Activated CD8-positive, alpha-beta T cell treated with anti-CD3 and anti-CD28 coated beads for 36 hours (primary cell): ENCODE measurements around the gene CASP3. TPM values are rescaled to one million over a fixed set of nuclear protein-coding genes. Genes with fewer than 3 reads are reported as not detected.
A peak's percentile ranks its signal among the peaks of the same experiment; 100 is the strongest.
"Not testable (repeated sequence)": the region's sequence is repeated elsewhere in the genome, so short reads cannot be mapped to it uniquely, and the experiment has no call there.

Experiments used
- ATAC-seq: fragments of 200-7000 bp; cut with Tn5 transposase; one replicate; pipeline ENCODE4 v1.10.0; 2021; ENCODE audit warnings: mild to moderate bottlenecking, moderate library complexity
- CTCF ChIA-PET: fragments of 350-600 bp; sonication (Branson Sonifier 250); formaldehyde crosslinking; loops from one replicate; lab custom pipeline; 2021; ENCODE audit warnings: antibody characterized with exemption; lab: Charles Lee
- POLR2A ChIA-PET: fragments of 350-600 bp; sonication (Branson Sonifier 250); formaldehyde crosslinking; loops from one replicate; lab custom pipeline; 2021; ENCODE audit warnings: antibody characterized with exemption; lab: Charles Lee
- DNase-seq: peaks from one replicate; pipeline ENCODE4 v3.0.0-alpha.2; 2020
- H3K27ac Mint-ChIP-seq: one replicate; pipeline ENCODE4 v1.8.0; 2021; ENCODE audit warnings: mild to moderate bottlenecking, mixed read lengths
- H3K27me3 Mint-ChIP-seq: one replicate; pipeline ENCODE4 v1.8.0; 2021; ENCODE audit warnings: mixed read lengths
- H3K36me3 Mint-ChIP-seq: one replicate; pipeline ENCODE4 v1.8.0; 2021; ENCODE audit warnings: low read depth, mixed read lengths
- H3K4me1 Mint-ChIP-seq: one replicate; pipeline ENCODE4 v1.8.0; 2021; ENCODE audit warnings: low read depth, mixed read lengths
- H3K4me3 Mint-ChIP-seq: one replicate; pipeline ENCODE4 v1.8.0; 2021; ENCODE audit warnings: mild to moderate bottlenecking, moderate library complexity, mixed read lengths
- H3K9me3 Mint-ChIP-seq: one replicate; pipeline ENCODE4 v1.8.0; 2021; ENCODE audit warnings: mixed read lengths
- intact Hi-C: fragments of 100-400 bp; cut with micrococcal nuclease; formaldehyde crosslinking; loops from one replicate; pipeline ENCODE4 v1.10.0; 2022
- total RNA-seq, 2 experiments: library from RNA; stranded (reverse); gene quantifications; one replicate each; pipeline ENCODE4 v1.2.3, GENCODE V29; 2021
- TF ChIP-seq, protein P1 (sequence below): fragments of 200-600 bp; IDR thresholded peaks from one replicate; pipeline ENCODE4 v1.8.0; 2022; ENCODE audit warnings: antibody characterized with exemption, mild to moderate bottlenecking

The CASP3 gene
- total RNA-seq, 2 experiments from 2014 or later = 96.9 to 100 TPM

DNA sequence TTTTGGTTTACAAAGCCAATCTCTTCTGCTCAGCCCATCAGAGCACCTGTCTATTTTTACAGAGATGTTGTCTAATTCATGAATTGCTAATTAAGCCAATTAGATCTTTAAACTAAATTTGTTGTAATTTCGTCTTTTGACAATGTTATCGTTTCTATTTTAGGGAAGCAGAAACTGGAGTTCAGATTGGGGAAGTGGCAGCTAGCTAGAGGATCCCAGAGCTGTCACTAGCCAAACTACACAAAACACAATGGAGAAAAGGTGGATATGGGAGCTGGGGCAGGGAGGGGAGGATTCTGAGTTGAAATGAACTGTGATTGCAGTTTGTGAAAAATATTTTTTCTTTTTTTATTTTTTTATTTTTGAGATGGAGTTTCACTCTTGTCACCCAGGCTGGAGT is 35.8 kb downstream of the CASP3 start:
- ATAC-seq = no peak
- H3K9me3 Mint-ChIP-seq = peaks cover 12% of the 10 kb centered on the region

DNA sequence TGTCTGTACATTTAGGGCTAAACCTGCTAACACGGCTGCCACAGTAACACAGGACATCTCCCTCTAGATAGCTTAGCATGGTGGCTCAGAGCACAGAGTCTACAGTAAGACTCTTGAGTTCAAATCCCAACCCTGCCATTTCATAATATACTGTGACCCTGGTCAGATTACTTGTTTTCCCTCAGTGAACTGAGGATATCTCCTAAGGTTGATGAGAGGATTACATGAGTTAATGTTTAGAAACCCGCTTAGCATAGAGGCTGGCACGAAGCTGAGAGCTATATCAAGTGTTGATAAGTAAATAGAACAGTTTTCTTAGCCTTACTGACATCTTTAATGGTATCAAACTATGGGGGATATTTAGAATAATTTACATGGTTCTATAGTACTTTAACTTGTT is 37.2 kb downstream of the CASP3 start:
- H3K9me3 Mint-ChIP-seq = peaks cover 12% of the 10 kb centered on the region
- ChIA-PET CTCF (no interaction called here), POLR2A (no interaction called here)
- H3K27ac Mint-ChIP-seq = no peak overlapping the region
- TF ChIP-seq, protein P1, sequence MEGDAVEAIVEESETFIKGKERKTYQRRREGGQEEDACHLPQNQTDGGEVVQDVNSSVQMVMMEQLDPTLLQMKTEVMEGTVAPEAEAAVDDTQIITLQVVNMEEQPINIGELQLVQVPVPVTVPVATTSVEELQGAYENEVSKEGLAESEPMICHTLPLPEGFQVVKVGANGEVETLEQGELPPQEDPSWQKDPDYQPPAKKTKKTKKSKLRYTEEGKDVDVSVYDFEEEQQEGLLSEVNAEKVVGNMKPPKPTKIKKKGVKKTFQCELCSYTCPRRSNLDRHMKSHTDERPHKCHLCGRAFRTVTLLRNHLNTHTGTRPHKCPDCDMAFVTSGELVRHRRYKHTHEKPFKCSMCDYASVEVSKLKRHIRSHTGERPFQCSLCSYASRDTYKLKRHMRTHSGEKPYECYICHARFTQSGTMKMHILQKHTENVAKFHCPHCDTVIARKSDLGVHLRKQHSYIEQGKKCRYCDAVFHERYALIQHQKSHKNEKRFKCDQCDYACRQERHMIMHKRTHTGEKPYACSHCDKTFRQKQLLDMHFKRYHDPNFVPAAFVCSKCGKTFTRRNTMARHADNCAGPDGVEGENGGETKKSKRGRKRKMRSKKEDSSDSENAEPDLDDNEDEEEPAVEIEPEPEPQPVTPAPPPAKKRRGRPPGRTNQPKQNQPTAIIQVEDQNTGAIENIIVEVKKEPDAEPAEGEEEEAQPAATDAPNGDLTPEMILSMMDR = no peak
- no peak for ATAC-seq
- H3K4me1 Mint-ChIP-seq = no peaks in the 10 kb centered on the region
- H3K4me3 Mint-ChIP-seq = no peak overlapping the region
- peaks cover 6% of the 10 kb centered on the region for H3K36me3 Mint-ChIP-seq
- H3K27me3 Mint-ChIP-seq = no peaks in the 10 kb centered on the region
- DNase-seq = no peak
- intact Hi-C loops = no loop called here

More for the DNA sequence above, 35.8 kb downstream of the CASP3 start:
- intact Hi-C loops = no loop called here
- TF ChIP-seq, protein P1 = no peak
- CTCF ChIA-PET = no interaction called here
- POLR2A ChIA-PET = no interaction called here
- Mint-ChIP-seq H3K27ac (no peak overlapping the region), H3K36me3 (peaks cover 6% of the 10 kb centered on the region), H3K4me3 (no peak overlapping the region), H3K4me1 (no peaks in the 10 kb centered on the region), H3K27me3 (no peaks in the 10 kb centered on the region)
- no peak for DNase-seq

DNA sequence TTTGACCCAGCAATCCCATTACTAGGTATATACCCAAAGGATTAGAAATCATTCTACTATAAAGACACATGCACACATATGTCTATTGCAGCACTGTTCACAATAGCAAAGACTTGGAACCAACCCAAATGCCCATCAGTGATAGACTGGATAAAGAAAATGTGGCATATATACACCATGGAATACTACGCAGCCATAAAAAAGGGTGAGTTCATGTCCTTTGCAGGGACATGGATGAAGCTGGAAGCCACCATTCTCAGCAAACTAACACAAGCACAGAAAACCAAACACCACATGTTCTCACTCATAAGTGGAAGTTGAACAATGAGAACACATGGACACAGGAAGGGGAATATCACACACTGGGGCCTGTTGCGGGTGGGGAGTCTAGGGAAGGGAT is 41.8 kb downstream of the CASP3 start:
- intact Hi-C loops, CTCF ChIA-PET, POLR2A ChIA-PET: not testable (repeated sequence)

DNA sequence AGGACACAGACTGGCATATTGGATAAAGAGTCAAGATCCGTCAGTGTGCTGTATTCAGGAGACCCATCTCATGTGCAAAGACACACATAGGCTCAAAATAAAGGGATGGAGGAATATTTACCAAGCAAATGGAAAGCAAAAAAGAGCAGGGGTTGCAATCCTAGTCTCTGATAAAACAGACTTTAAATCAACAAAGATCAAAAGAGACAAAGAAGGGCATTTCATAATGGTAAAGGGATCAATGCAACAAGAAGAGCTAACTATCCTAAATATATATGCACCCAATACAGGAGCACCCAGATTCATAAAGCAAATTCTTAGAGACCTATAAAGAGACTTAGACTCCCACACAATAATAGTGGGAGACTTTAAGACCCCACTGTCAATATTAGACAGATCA is 46.4 kb downstream of the CASP3 start:
- POLR2A ChIA-PET = not testable (repeated sequence)

More for the DNA sequence above, 41.8 kb downstream of the CASP3 start:
- H3K9me3 Mint-ChIP-seq = peaks cover 28% of the 10 kb centered on the region
- DNase-seq, H3K4me3 Mint-ChIP-seq, H3K27ac Mint-ChIP-seq, H3K4me1 Mint-ChIP-seq, ATAC-seq, H3K27me3 Mint-ChIP-seq, H3K36me3 Mint-ChIP-seq: not testable (repeated sequence)

DNA sequence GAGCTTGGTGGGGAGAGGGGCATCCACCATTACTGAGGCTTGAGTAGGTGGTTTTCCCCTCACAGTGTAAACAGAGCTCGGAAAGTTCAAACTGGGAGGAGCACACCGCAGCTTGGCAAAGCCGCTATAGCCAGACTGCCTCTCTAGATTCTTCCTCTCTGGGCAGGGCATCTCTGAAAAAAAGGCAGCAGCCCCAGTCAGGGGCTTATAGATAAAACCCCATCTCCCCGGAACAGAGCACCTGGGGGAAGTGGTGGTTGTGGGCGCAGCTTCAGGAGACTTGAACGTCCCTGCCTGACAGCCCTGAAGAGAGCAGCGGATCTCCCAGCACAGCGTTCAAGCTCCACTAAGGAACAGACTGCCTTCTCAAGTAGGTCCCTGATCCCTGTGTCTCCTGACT is 48.3 kb downstream of the CASP3 start:
- Mint-ChIP-seq H3K4me3 (peak overlapping the region; percentile 34), H3K9me3 (peaks cover 19% of the 10 kb centered on the region), H3K4me1 (peaks cover 17% of the 10 kb centered on the region), H3K27ac (peak overlapping the region; percentile 31)
- DNase-seq (peak; percentile 37), ATAC-seq (peak; percentile 72)
- H3K36me3 Mint-ChIP-seq, POLR2A ChIA-PET, intact Hi-C loops, H3K27me3 Mint-ChIP-seq: not testable (repeated sequence)
- CTCF ChIA-PET = interaction anchor here (0.6 to 2.0 kb wide), 3 partner anchors 8 to 139 kb away, joined by 3 to 6 read pairs (median 4); no protein-coding TSS in a partner anchor

More for the DNA sequence above, 46.4 kb downstream of the CASP3 start:
- H3K4me1 Mint-ChIP-seq = peaks cover 17% of the 10 kb centered on the region
- H3K36me3 Mint-ChIP-seq, H3K27ac Mint-ChIP-seq, ATAC-seq, DNase-seq, H3K4me3 Mint-ChIP-seq, intact Hi-C loops, CTCF ChIA-PET, H3K27me3 Mint-ChIP-seq: not testable (repeated sequence)
- H3K9me3 Mint-ChIP-seq = peaks cover 28% of the 10 kb centered on the region

DNA sequence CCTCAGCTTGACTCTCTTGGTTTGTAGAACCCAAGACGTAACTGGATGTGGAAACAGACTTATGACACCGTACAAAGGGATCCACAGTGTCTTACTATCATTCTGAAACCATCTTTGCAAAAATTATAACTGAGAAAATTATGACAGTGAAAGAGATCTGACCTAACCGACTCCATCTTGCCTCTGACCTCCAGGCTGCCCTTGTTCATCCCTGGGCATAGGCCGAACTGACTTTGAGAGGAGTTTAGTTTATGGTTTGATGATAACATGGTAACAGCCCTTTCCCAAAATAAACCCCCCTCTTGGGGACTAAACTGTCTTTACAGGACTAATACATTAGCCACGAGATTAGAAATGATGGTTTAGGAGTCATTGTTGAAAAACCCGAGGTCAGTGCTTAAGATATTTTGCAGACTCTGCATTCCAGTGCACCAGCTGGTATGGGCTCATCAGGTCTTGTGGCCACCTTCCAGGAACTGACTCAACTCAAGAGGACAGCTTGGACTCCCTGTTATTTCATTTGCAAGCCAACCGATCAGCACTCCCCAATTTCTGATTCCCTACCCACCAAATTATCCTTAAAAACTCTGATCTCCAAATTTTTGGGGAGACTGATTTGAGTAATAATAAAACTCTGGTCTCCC is 49.6 kb downstream of the CASP3 start:
- TF ChIP-seq, protein P1 = no peak
- intact Hi-C loops = no loop called here
- DNase-seq (no peak), ATAC-seq (no peak)
- H3K9me3 Mint-ChIP-seq = peaks cover 14% of the 10 kb centered on the region
- CTCF ChIA-PET = interaction anchor here (2.0 kb wide), 1 partner anchor 16 kb away, joined by 6 read pairs; no protein-coding TSS in a partner anchor
- no peak overlapping the region for H3K4me3 Mint-ChIP-seq
- POLR2A ChIA-PET = no interaction called here
- no peak overlapping the region for H3K27ac Mint-ChIP-seq
- peaks cover 7% of the 10 kb centered on the region for H3K27me3 Mint-ChIP-seq
- peaks cover 17% of the 10 kb centered on the region for H3K4me1 Mint-ChIP-seq
- peaks cover 3% of the 10 kb centered on the region for H3K36me3 Mint-ChIP-seq
